HG03196 (cell line): ENCODE data around the gene PDGFA.

Source experiments
- ATAC-seq: cut with Tn5 transposase; IDR thresholded peaks from one replicate; pipeline ENCODE4 v1.9.1; 2021; ENCODE audit not compliant: unreplicated experiment

Gene PDGFA

GRCh38 chr7:517774-518629, 1.6 kb downstream of the PDGFA start:
- ATAC-seq, result no peak

- no peak for ATAC-seq
Observed at GRCh38 chr7:516606-517456, 2.8 kb downstream of the PDGFA start.

DNA sequence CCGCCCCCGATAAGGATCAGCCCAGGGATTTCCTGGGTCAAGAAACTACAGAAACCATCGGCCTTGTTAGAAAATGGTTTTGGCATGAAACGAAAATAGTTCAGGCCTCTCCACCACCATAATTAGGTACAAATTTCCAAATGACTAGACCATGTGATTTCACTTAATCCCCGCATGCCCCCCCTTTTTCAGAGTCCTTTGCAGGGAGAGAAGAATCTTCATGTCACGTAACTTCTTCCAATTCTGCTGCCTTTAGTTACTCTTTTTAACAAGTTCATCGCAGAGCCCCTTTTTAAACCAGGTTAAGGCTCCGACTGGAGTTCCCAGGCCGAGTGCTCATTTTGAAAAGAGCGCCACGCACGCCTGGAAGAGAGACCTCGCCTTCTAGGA, 3.4 kb downstream of the PDGFA start:
- no peak for ATAC-seq

- no peak for ATAC-seq
Observed at GRCh38 chr7:515628-516027, 4.0 kb downstream of the PDGFA start.

DNA sequence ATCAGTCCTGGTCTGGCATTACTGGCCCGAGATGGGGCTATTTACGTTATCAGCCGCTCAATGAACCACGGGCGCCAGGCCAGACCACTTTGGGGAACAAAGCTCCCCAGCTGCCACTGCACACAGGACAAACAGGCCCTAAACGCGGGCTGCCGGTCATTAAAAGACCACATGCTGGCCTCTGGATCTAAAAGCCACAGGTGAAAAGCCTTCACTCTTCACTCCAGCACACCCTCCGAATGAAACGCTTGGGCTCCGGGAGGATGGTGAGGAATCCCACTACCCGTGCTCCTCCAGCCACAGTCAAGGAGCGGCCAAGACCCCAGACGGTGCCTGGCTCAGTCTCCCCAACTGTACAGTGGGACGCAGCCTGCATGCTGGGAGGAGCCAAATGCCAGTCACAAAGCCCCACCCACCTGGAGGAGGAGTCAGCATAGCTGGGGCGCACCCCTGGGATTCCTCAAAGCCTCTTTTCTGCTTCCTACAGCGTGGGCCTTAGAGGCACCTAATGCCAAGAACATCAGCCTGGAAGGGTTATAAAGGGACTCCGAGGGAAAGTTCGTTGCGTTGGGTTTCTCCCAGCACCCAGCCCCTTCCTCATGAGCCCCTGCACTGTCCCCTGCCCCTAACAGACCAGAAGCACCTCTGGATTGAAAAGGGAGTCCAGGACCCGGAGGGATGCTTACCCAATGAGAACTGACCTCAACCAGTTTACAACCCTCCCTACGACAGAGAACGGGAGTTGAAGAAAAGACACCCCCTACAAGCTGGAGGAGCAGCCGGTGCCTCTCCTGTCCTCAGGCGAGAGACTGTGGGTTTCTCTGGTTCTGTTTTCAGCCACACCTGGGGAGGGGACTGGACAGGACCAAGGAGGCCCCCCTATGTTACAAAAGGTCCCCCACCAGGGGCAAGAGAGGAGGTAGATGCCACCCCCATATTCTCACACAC, 4.7 kb downstream of the PDGFA start:
- no peak for ATAC-seq

GRCh38 chr7:514242-514641, 5.4 kb downstream of the PDGFA start:
- no peak for ATAC-seq

GRCh38 chr7:513521-514166, 6.0 kb downstream of the PDGFA start:
- no peak for ATAC-seq

- no peak for ATAC-seq
Observed at GRCh38 chr7:512541-513311, 6.9 kb downstream of the PDGFA start.

GRCh38 chr7:512146-512510, 7.5 kb downstream of the PDGFA start:
- no peak for ATAC-seq

- no peak for ATAC-seq
Observed at GRCh38 chr7:511476-512145, 8.0 kb downstream of the PDGFA start.

DNA sequence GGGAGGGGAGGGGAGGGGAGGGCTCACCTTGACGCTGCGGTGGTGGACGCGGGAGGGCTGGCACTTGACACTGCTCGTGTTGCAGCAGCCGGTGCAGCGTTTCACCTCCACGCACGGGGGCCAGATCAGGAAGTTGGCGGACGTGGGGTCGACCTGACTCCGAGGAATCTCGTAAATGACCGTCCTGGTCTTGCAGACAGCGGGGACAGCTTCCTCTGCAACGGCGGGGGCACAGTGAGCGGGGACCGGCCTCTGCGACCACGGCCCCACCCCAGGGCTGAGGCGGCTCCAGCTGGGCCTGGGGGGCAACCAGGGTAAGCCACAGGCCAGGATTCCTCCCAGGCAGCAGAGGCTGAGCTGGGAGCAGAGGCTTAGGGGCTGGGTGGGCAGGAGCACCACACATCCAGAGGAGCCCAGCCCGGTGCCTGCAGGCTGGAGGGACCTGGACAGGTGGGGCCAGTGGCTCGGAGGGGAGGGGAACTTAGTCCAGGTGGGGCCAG, 8.8 kb downstream of the PDGFA start:
- ATAC-seq, result no peak

- ATAC-seq, result no peak
Observed at GRCh38 chr7:510131-510481, 9.5 kb downstream of the PDGFA start.

DNA sequence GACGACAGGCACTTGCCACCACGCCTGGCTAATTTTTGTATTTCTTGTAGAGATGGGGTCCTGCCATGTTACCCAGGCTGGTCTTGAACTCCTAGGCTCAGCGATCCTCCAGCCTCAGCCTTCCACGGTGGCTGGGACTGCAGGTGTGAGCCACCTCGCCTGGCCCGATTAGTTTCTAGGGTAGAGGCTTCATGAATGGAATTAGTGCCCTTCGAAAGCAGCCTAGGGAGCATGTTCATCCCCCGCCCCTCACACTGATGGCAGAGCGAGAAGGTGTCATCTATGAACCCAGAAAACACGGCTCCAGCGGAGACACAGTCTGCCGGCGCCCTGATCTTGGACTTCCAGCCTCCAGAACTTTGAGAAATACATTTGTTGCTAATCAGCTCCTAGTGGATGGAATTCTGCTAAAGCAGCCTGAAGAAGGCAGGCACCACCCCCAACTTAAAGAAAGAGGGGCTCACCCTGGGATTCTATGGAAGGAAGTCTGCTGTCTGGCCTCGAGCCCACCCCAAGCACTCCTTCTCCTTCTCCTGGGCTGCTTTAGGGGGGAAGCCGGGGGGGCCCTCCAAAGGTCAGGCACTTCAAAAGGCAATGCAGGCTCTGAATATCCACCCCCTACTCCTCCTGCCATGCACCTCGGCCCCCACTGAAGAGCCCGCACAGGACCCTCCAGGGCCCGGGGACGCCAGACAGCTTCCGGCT, 10.1 kb downstream of the PDGFA start:
- no peak for ATAC-seq

DNA sequence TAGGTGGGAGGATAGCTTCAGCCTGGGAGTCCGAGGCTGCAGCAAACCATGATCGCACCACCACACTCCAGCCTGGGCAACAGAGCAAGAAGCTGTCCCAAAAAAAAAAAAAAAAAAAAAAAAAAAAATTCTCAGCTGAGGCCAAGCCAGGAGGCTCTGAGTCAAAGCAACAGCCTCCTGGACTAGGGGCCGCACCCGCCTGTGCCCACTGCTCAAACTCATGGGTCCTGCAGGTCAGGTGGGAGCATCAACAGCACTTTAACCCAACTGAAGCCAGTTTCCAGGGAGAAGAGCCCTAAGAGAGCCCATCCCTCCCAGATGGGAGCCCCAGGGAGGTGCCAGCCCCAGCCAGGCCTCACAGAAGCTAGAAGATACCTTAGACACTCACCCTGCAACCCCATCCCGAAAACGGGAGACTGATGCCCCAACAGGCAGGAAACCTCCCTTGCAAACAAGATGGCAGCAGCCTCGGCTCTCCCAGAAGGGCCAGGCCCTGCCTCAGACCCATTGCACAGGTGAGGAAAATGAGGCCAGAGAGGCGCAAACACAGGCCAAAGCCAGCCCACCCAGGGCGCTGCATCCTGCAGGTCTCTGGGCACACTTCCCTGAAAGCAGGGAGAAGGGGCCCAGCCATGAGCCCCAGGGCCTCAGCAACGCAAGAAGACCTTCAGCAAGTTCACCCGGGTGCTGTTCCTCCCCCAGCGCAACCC, 11.0 kb downstream of the PDGFA start:
- ATAC-seq, result no peak

DNA sequence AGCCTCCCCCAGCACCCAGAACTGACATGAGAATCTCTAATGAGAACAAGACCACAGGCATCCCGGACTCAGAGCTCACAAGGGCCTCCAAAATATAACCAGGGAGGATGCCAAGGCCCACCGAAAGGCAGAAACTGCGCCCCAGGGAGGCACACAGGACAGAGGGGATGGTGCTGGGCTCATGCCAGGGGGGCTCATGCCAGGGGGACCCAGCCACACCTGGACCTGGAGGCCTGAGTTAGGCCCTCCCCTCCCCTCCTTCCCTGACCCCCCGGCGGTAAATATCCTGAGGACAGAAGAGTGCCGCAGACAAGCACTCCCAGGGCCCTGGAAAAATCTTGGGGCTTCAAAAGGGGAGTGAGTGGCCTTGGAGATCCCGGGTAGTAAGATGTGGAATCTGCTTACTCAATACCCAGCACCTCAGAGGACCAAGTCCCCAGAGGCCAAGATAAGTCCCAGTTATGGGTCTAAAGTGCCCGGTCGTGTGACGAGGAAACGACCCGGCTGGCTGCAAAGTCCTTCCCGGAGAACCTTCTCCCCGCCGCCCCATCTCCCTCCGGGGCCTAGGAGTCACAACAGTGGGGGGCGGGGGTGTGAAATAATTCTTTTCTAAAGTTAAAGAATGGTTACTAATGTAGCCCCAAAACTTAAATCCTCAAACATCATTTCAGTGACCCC, 11.9 kb downstream of the PDGFA start:
- no peak for ATAC-seq

GRCh38 chr7:506921-507622, 12.6 kb downstream of the PDGFA start:
- no peak for ATAC-seq

GRCh38 chr7:506391-506831, 13.2 kb downstream of the PDGFA start:
- ATAC-seq, result no peak
